ENCODE data around the gene C16orf95.

DNA sequence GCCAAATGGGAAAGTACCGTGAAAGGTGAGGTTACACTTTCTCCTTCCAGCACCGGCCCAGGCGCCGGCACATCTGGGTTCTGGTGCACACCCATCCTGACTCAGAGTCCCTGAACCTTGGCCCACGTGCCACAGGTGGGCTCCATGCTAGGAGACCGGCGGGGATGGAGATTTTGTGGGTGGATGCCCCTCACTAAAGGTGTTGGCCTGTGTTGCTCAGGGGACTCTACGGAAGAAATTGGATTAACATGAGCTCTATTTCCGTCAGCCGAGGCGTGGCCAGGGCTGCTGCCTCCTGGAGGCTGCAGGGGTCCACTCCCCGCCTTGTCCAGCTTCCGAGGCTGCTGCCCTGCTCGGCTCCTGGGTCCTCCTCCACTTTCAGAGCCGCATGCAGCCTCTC is 35.6 kb upstream of the C16orf95 start:
- TF ChIP-seq, protein P1, sequence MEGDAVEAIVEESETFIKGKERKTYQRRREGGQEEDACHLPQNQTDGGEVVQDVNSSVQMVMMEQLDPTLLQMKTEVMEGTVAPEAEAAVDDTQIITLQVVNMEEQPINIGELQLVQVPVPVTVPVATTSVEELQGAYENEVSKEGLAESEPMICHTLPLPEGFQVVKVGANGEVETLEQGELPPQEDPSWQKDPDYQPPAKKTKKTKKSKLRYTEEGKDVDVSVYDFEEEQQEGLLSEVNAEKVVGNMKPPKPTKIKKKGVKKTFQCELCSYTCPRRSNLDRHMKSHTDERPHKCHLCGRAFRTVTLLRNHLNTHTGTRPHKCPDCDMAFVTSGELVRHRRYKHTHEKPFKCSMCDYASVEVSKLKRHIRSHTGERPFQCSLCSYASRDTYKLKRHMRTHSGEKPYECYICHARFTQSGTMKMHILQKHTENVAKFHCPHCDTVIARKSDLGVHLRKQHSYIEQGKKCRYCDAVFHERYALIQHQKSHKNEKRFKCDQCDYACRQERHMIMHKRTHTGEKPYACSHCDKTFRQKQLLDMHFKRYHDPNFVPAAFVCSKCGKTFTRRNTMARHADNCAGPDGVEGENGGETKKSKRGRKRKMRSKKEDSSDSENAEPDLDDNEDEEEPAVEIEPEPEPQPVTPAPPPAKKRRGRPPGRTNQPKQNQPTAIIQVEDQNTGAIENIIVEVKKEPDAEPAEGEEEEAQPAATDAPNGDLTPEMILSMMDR (IDR thresholded peaks at IDR 0.05; ENCODE audit: low read depth, low read length): no peak
- TF ChIP-seq EZH2phosphoT487 (IDR thresholded peaks at IDR 0.05; ENCODE audit: low read depth): no peak

Measured in OCI-LY3 (cell line).